Tibial artery (tissue), 4 donors: ENCODE measurements around the gene RELCH.

ENCODE experiments used
- DNase-seq, 2 donors: peaks; one replicate each; pipeline ENCODE4 v3.0.0-alpha.2; 2019
- H3K27ac ChIP-seq, 2 donors: fragments of 200-600 bp; sonication (generic) in 1 of 2; 1 replicate in 1 of 2; 2 replicates in 1 of 2; pipeline ENCODE4 v1.5.1; 2018 to 2019; ENCODE audit warnings: mild to moderate bottlenecking in 1 of 2
- H3K27me3 ChIP-seq, 2 donors: fragments of 200-600 bp; sonication (generic) in 1 of 2; one replicate each; pipeline versions ENCODE4 v1.5.1 to v1.6.0; 2016 to 2019
- H3K36me3 ChIP-seq, 3 donors: fragments of 200-600 bp; sonication (generic) in 2 of 3; one replicate each; pipeline ENCODE4 v1.5.1; 2016 to 2019; ENCODE audit warnings: mild to moderate bottlenecking in 2 of 3
- H3K4me1 ChIP-seq, 4 donors: fragments of 200-600 bp; sonication (generic) in 2 of 4; 1 replicate in 3 of 4; 2 replicates in 1 of 4; pipeline ENCODE4 v1.5.1; 2016 to 2019
- H3K4me3 ChIP-seq, 2 donors: fragments of 200-600 bp; sonication (generic) in 1 of 2; 1 replicate in 1 of 2; 2 replicates in 1 of 2; pipeline ENCODE4 v1.5.1; 2018 to 2019; ENCODE audit warnings: mild to moderate bottlenecking in 2 of 2
- H3K9me3 ChIP-seq, 3 donors: fragments of 200-600 bp; sonication (generic) in 1 of 3; one replicate each; pipeline ENCODE4 v1.5.1; 2016 to 2019
- CTCF ChIP-seq, 2 experiments: fragments of 200-600 bp in 1 of 2; fragments of 450-650 bp in 1 of 2; IDR thresholded peaks; one replicate each; pipeline ENCODE4 v1.5.1; 2017 to 2019; ENCODE audit warnings: antibody characterized with exemption in 2 of 2, mild to moderate bottlenecking in 1 of 2, moderate library complexity in 1 of 2
- intact Hi-C: fragments of 100-400 bp; cut with DNase I; formaldehyde crosslinking; loops from one replicate; pipeline ENCODE4 v1.15.0; 2023; ENCODE audit warnings: low total_unique reads

The RELCH gene

GRCh38 chr18:62328586-62329525 lies 141.8 kb downstream of the RELCH start:
- intact Hi-C loops: no loop called here
- Histone ChIP-seq H3K36me3 (no peaks in the 10 kb centered on the region), H3K27ac (no peak overlapping the region), H3K4me3 (no peak overlapping the region), H3K9me3 (no peaks in the 10 kb centered on the region), H3K27me3 (peaks cover 0 to 74% of the 10 kb centered on the region in 2 donors), H3K4me1 (peaks cover 0 to 41% (median 18%) of the 10 kb centered on the region in 4 donors)
- no peak for DNase-seq
- TF ChIP-seq CTCF (IDR thresholded peaks at IDR 0.05): no peak

GRCh38 chr18:62329691-62330454 lies 142.8 kb downstream of the RELCH start:
- peak; percentile 23 to 67 for DNase-seq
- intact Hi-C loops: no loop called here
- H3K4me1 ChIP-seq: peaks cover 0 to 35% (median 15%) of the 10 kb centered on the region in 4 donors
- no peaks in the 10 kb centered on the region for H3K9me3 ChIP-seq
- no peaks in the 10 kb centered on the region for H3K36me3 ChIP-seq
- H3K27me3 ChIP-seq: peaks cover 0 to 67% of the 10 kb centered on the region in 2 donors
- no peak overlapping the region for H3K4me3 ChIP-seq
- no peak for TF ChIP-seq CTCF (IDR thresholded peaks at IDR 0.05)
- no peak overlapping the region for H3K27ac ChIP-seq

- H3K9me3 ChIP-seq: no peaks in the 10 kb centered on the region
- no peak overlapping the region for H3K27ac ChIP-seq
- H3K36me3 ChIP-seq: no peaks in the 10 kb centered on the region
- H3K4me1 ChIP-seq: peaks cover 0 to 28% (median 11%) of the 10 kb centered on the region in 4 donors
- no peak for DNase-seq
- intact Hi-C loops: no loop called here
- TF ChIP-seq CTCF (IDR thresholded peaks at IDR 0.05): no peak
- H3K4me3 ChIP-seq: no peak overlapping the region
- peaks cover 0 to 61% of the 10 kb centered on the region in 2 donors for H3K27me3 ChIP-seq
These were observed 143.6 kb downstream of the RELCH start for GRCh38 chr18:62330650-62331049.

- peak in 1 of 2 donors; percentile 68 for DNase-seq
- peaks cover 0 to 50% of the 10 kb centered on the region in 2 donors for H3K27me3 ChIP-seq
These were observed 144.7 kb downstream of the RELCH start for GRCh38 chr18:62331581-62332356.

More at GRCh38 chr18:62331581-62332356, 144.7 kb downstream of the RELCH start:
- Histone ChIP-seq H3K4me1 (peaks cover 0 to 18% (median 2%) of the 10 kb centered on the region in 4 donors), H3K9me3 (no peaks in the 10 kb centered on the region), H3K27ac (no peak overlapping the region), H3K36me3 (no peaks in the 10 kb centered on the region), H3K4me3 (no peak overlapping the region)
- intact Hi-C loops: no loop called here
- no peak for TF ChIP-seq CTCF (IDR thresholded peaks at IDR 0.05)
